Caco-2 (cell line): ENCODE measurements around the gene NUDT6. TPM values are rescaled to one million over a fixed set of nuclear protein-coding genes. Genes with fewer than 3 reads are reported as not detected.

Experiments used
- BruUV-seq: library from RNA; stranded (reverse); fragments of 400-500 nt; replicated peaks from 2 replicates; lab custom pipeline; 2021; lab: Mats Ljungman, UMichigan
- CTCF ChIA-PET: fragments of 300-600 bp; sonication (Branson Sonifier 250); formaldehyde crosslinking; loops from one replicate; lab custom pipeline; 2022; ENCODE audit warnings: antibody characterized with exemption; lab: Charles Lee
- POLR2A ChIA-PET: fragments of 300-600 bp; sonication (Branson Sonifier 250); formaldehyde crosslinking; loops from one replicate; lab custom pipeline; 2022; ENCODE audit warnings: antibody characterized with exemption; lab: Charles Lee
- DNase-seq, 2 experiments: peaks; one replicate each; pipeline versions ENCODE4 v3.0.0 to v3.0.0-alpha.2; 2020 to 2022
- H3K27me3 ChIP-seq: replicated peaks from 2 replicates; pipeline ENCODE4 v1.6.0; 2011; ENCODE audit warnings: low read length; ENCODE audit not compliant: control insufficient read depth, insufficient read depth
- H3K36me3 ChIP-seq: 2 replicates; pipeline ENCODE4 v1.5.1; 2011; ENCODE audit warnings: low read length; ENCODE audit not compliant: control insufficient read depth, insufficient read depth
- H3K4me1 ChIP-seq: fragments of 250-450 bp; sonication (Bioruptor Pico); 2 replicates; pipeline ENCODE4 v1.5.1; 2020; ENCODE audit warnings: mild to moderate bottlenecking
- H3K4me3 ChIP-seq: 2 replicates; pipeline ENCODE4 v1.5.1; 2011; ENCODE audit warnings: low read depth, mild to moderate bottlenecking, control low read depth, low read length
- H3K9me3 ChIP-seq: fragments of 250-450 bp; sonication (Bioruptor Pico); 2 replicates; pipeline ENCODE4 v1.5.1; 2020; ENCODE audit warnings: mild to moderate bottlenecking, moderate library complexity
- H3K27ac Mint-ChIP-seq: one replicate; pipeline ENCODE4 v1.8.0; 2022; ENCODE audit warnings: mixed read lengths; ENCODE audit not compliant: unreplicated experiment
- H3K27me3 Mint-ChIP-seq: one replicate; pipeline ENCODE4 v1.8.0; 2022; ENCODE audit warnings: mixed read lengths; ENCODE audit not compliant: insufficient read depth, unreplicated experiment
- H3K36me3 Mint-ChIP-seq: one replicate; pipeline ENCODE4 v1.8.0; 2022; ENCODE audit warnings: mild to moderate bottlenecking, mixed read lengths; ENCODE audit not compliant: insufficient read depth, unreplicated experiment
- H3K4me1 Mint-ChIP-seq: one replicate; pipeline ENCODE4 v1.8.0; 2022; ENCODE audit warnings: low read depth, mixed read lengths; ENCODE audit not compliant: unreplicated experiment
- H3K4me3 Mint-ChIP-seq: one replicate; pipeline ENCODE4 v1.8.0; 2022; ENCODE audit warnings: mild to moderate bottlenecking, moderate library complexity, mixed read lengths; ENCODE audit not compliant: unreplicated experiment
- H3K9me3 Mint-ChIP-seq: one replicate; pipeline ENCODE4 v1.8.0; 2022; ENCODE audit warnings: mixed read lengths; ENCODE audit not compliant: unreplicated experiment
- CTCF ChIP-seq, 2 experiments: fragments of 200-600 bp in 1 of 2; IDR thresholded peaks; 1 replicate in 1 of 2; 2 replicates in 1 of 2; pipeline versions ENCODE4 v1.5.1 to v1.8.0; 2011 to 2022; ENCODE audit warnings: antibody characterized with exemption in 1 of 2, control low read depth in 1 of 2, inconsistent platforms in 1 of 2, low read depth in 1 of 2, low read length in 1 of 2, mild to moderate bottlenecking in 1 of 2, moderate library complexity in 1 of 2; ENCODE audit not compliant: insufficient read depth in 1 of 2, severe bottlenecking in 1 of 2, unreplicated experiment in 1 of 2
- intact Hi-C: fragments of 100-400 bp; cut with micrococcal nuclease; formaldehyde crosslinking; loops from one replicate; pipeline ENCODE4 v1.10.0; 2022; ENCODE audit not compliant: unreplicated experiment
- total RNA-seq: library from RNA; stranded (reverse); gene quantifications from 2 replicates; pipeline ENCODE4 v1.2.3, GENCODE V29; 2022

Gene NUDT6
- total RNA-seq, 1 experiment from 2014 or later = 5.3 TPM

DNA sequence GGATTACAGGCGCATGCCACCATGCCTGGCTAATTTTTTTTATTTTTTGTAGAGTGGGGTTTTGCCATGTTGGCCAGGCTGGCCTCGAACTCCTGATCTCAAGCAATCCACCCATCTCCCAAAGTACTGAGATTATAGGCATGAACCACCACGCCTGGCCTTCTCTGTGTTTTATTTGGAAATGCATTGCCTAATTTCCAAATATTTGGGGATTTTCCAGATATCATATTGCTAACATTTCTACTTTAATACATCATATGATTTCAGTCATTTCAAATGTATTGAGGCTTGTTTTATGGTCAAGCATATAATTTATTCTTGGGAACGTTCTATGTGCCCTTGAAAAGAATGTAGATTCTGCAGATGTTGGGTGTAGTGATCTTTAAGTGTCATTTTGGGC is 57.0 kb downstream of the NUDT6 start:
- Mint-ChIP-seq H3K27me3 (no peaks in the 10 kb centered on the region), H3K4me3 (no peak overlapping the region), H3K4me1 (no peaks in the 10 kb centered on the region), H3K9me3 (no peaks in the 10 kb centered on the region), H3K27ac (no peak overlapping the region), H3K36me3 (no peaks in the 10 kb centered on the region)
- H3K36me3 ChIP-seq = no peaks in the 10 kb centered on the region
- TF ChIP-seq CTCF (IDR thresholded peaks at IDR 0.05; ENCODE audit: insufficient read depth in 1 of 2, low read depth in 1 of 2, low read length in 1 of 2, severe bottlenecking in 1 of 2, unreplicated experiment in 1 of 2) = no peak
- DNase-seq = no peak
- ChIA-PET CTCF (no interaction called here), POLR2A (no interaction called here)
- intact Hi-C loops = no loop called here
- BruUV-seq = no TSS peak
- no peaks in the 10 kb centered on the region for H3K9me3 ChIP-seq
- no peaks in the 10 kb centered on the region for H3K4me1 ChIP-seq
- H3K4me3 ChIP-seq = no peak overlapping the region
- no peaks in the 10 kb centered on the region for H3K27me3 ChIP-seq

DNA sequence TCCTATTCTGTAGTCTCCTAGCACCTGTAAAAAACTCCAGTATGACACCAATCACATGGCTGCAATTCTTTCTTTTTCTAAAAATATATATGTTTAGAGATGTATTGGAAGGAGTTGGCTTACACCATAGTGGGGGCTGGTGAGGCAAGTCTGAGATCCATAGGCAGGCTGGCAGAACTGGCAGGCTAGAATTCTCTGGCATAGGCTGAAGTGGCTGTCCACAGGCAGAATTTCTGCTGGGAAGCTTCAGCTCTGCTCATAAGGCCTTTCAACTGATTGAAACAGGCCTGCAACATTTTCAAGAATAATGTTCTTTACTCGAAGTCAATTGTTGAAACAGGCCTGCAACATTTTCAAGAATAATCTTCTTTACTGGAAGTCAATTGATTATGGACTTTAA is 58.8 kb downstream of the NUDT6 start:
- no peaks in the 10 kb centered on the region for H3K4me1 ChIP-seq
- POLR2A ChIA-PET = no interaction called here
- H3K4me3 ChIP-seq = no peak overlapping the region
- Mint-ChIP-seq H3K9me3 (no peaks in the 10 kb centered on the region), H3K36me3 (no peaks in the 10 kb centered on the region), H3K27ac (no peak overlapping the region), H3K4me3 (no peak overlapping the region), H3K4me1 (no peaks in the 10 kb centered on the region), H3K27me3 (no peaks in the 10 kb centered on the region)
- no peaks in the 10 kb centered on the region for H3K36me3 ChIP-seq
- no peaks in the 10 kb centered on the region for H3K9me3 ChIP-seq
- no peak for TF ChIP-seq CTCF (IDR thresholded peaks at IDR 0.05; ENCODE audit: insufficient read depth in 1 of 2, low read depth in 1 of 2, low read length in 1 of 2, severe bottlenecking in 1 of 2, unreplicated experiment in 1 of 2)
- BruUV-seq = no TSS peak
- no peaks in the 10 kb centered on the region for H3K27me3 ChIP-seq
- CTCF ChIA-PET = no interaction called here
- DNase-seq = no peak
- intact Hi-C loops = no loop called here

- Histone ChIP-seq H3K9me3 (no peaks in the 10 kb centered on the region), H3K36me3 (no peaks in the 10 kb centered on the region), H3K4me1 (peaks cover 18% of the 10 kb centered on the region), H3K27me3 (no peaks in the 10 kb centered on the region), H3K4me3 (no peak overlapping the region)
- no peaks in the 10 kb centered on the region for H3K9me3 Mint-ChIP-seq
- ChIA-PET CTCF (no interaction called here), POLR2A (no interaction called here)
- no peaks in the 10 kb centered on the region for H3K4me1 Mint-ChIP-seq
- H3K27me3 Mint-ChIP-seq = no peaks in the 10 kb centered on the region
- BruUV-seq = no TSS peak
- no peak for TF ChIP-seq CTCF (IDR thresholded peaks at IDR 0.05; ENCODE audit: insufficient read depth in 1 of 2, low read depth in 1 of 2, low read length in 1 of 2, severe bottlenecking in 1 of 2, unreplicated experiment in 1 of 2)
- intact Hi-C loops = no loop called here
- no peak for DNase-seq
- no peak overlapping the region for H3K4me3 Mint-ChIP-seq
- no peak overlapping the region for H3K27ac Mint-ChIP-seq
- no peaks in the 10 kb centered on the region for H3K36me3 Mint-ChIP-seq
Measured at GRCh38 chr4:122861172-122861943, 61.0 kb downstream of the NUDT6 start.
